ENCODE measurements around the gene MSI1.
A peak's percentile ranks its signal among the peaks of the same experiment; 100 is the strongest.

The MSI1 gene

DNA sequence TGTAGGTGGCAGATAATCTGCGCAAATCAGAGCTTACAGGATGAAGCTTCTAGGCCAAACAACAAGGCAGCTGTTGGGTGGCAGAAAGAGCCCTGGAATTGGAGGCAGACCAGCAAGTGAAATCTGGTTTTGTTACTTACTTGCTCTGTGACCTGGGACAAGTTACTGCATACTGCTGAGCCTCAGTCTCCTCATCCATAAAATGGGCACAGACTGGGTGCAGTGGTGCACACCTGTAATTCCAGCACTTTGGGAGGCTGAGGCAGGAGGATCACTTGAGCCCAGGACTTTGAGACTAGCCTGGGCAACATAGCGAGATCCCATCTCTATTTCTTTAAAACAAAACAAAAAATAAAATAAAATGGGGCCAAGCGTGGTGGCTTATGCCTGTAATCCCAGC lies 37.6 kb upstream of the MSI1 start:
- ATAC-seq (ENCODE audit: insufficient read depth, low read depth) (no peak), DNase-seq (no peak)
- Histone ChIP-seq H3K27me3 (ENCODE audit: insufficient read depth, low read length, poor library complexity) (no peaks in the 10 kb centered on the region), H3K36me3 (ENCODE audit: insufficient read depth, low read length) (no peaks in the 10 kb centered on the region), H3K79me2 (ENCODE audit: insufficient read depth, low read length) (no peaks in the 10 kb centered on the region), H2AFZ (ENCODE audit: low read depth, low read length) (no peak overlapping the region), H3K4me3 (ENCODE audit: low read depth in 1 of 2, low read length in 2 of 2) (no peak overlapping the region), H3K9me3 (ENCODE audit: insufficient read depth, low read length, severe bottlenecking) (no peaks in the 10 kb centered on the region), H3K27ac (ENCODE audit: low read length) (no peak overlapping the region), H3K9ac (ENCODE audit: low read depth, low read length) (no peak overlapping the region), H3K4me1 (ENCODE audit: insufficient read depth, low read length) (no peaks in the 10 kb centered on the region), H3K4me2 (ENCODE audit: insufficient read depth, low read length) (no peak overlapping the region), H4K20me1 (ENCODE audit: insufficient read depth, low read length) (no peaks in the 10 kb centered on the region)
- TF ChIP-seq, protein P1, sequence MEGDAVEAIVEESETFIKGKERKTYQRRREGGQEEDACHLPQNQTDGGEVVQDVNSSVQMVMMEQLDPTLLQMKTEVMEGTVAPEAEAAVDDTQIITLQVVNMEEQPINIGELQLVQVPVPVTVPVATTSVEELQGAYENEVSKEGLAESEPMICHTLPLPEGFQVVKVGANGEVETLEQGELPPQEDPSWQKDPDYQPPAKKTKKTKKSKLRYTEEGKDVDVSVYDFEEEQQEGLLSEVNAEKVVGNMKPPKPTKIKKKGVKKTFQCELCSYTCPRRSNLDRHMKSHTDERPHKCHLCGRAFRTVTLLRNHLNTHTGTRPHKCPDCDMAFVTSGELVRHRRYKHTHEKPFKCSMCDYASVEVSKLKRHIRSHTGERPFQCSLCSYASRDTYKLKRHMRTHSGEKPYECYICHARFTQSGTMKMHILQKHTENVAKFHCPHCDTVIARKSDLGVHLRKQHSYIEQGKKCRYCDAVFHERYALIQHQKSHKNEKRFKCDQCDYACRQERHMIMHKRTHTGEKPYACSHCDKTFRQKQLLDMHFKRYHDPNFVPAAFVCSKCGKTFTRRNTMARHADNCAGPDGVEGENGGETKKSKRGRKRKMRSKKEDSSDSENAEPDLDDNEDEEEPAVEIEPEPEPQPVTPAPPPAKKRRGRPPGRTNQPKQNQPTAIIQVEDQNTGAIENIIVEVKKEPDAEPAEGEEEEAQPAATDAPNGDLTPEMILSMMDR (IDR thresholded peaks at IDR 0.05; ENCODE audit: borderline replicate concordance, extremely low read depth, low read length, poor library complexity, severe bottlenecking) = no peak
- no peak for TF ChIP-seq EZH2 (IDR thresholded peaks at IDR 0.05; ENCODE audit: borderline replicate concordance, low read depth, low read length, severe bottlenecking)

GRCh38 chr12:120406069-120406468 lies 37.1 kb upstream of the MSI1 start:
- Histone ChIP-seq H3K9ac (ENCODE audit: low read depth, low read length) (no peak overlapping the region), H3K79me2 (ENCODE audit: insufficient read depth, low read length) (no peaks in the 10 kb centered on the region), H3K36me3 (ENCODE audit: insufficient read depth, low read length) (no peaks in the 10 kb centered on the region), H4K20me1 (ENCODE audit: insufficient read depth, low read length) (no peaks in the 10 kb centered on the region), H3K4me3 (ENCODE audit: low read depth in 1 of 2, low read length in 2 of 2) (no peak overlapping the region), H3K27ac (ENCODE audit: low read length) (no peak overlapping the region), H3K27me3 (ENCODE audit: insufficient read depth, low read length, poor library complexity) (no peaks in the 10 kb centered on the region), H2AFZ (ENCODE audit: low read depth, low read length) (no peak overlapping the region), H3K9me3 (ENCODE audit: insufficient read depth, low read length, severe bottlenecking) (no peaks in the 10 kb centered on the region), H3K4me2 (ENCODE audit: insufficient read depth, low read length) (no peak overlapping the region), H3K4me1 (ENCODE audit: insufficient read depth, low read length) (no peaks in the 10 kb centered on the region)
- TF ChIP-seq, protein P1 (IDR thresholded peaks at IDR 0.05; ENCODE audit: borderline replicate concordance, extremely low read depth, low read length, poor library complexity, severe bottlenecking) = no peak
- no peak for TF ChIP-seq EZH2 (IDR thresholded peaks at IDR 0.05; ENCODE audit: borderline replicate concordance, low read depth, low read length, severe bottlenecking)
- ATAC-seq (ENCODE audit: insufficient read depth, low read depth) (no peak), DNase-seq (no peak)

DNA sequence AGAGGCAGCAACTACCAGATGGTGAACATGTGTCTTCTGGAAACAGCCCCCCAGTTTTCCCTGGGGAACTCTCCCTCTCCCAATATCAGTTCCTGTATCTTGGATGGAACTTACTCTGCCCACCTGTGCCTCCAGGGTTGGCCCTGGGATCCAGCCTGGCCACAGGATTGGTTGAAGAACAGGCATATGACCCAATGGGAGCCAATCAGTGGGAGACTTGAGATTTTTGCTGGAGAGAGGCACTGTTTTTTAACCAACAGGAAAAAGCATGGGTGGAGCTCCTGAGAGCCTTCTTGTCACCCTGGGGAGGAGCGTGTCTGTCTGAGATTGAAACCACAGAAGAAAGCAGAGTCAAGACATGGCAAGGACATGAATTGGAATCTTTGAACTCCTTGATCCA lies 35.3 kb upstream of the MSI1 start:
- no peaks in the 10 kb centered on the region for H3K4me1 ChIP-seq (ENCODE audit: insufficient read depth, low read length)
- no peak overlapping the region for H3K4me2 ChIP-seq (ENCODE audit: insufficient read depth, low read length)
- H3K79me2 ChIP-seq (ENCODE audit: insufficient read depth, low read length) = no peaks in the 10 kb centered on the region
- TF ChIP-seq, protein P1 (IDR thresholded peaks at IDR 0.05; ENCODE audit: borderline replicate concordance, extremely low read depth, low read length, poor library complexity, severe bottlenecking) = no peak
- TF ChIP-seq EZH2 (IDR thresholded peaks at IDR 0.05; ENCODE audit: borderline replicate concordance, low read depth, low read length, severe bottlenecking) = no peak
- no peaks in the 10 kb centered on the region for H4K20me1 ChIP-seq (ENCODE audit: insufficient read depth, low read length)
- H3K9ac ChIP-seq (ENCODE audit: low read depth, low read length) = no peak overlapping the region
- H3K36me3 ChIP-seq (ENCODE audit: insufficient read depth, low read length) = no peaks in the 10 kb centered on the region
- peak; percentile 6 for DNase-seq
- H3K4me3 ChIP-seq (ENCODE audit: low read depth in 1 of 2, low read length in 2 of 2) = no peak overlapping the region
- H3K9me3 ChIP-seq (ENCODE audit: insufficient read depth, low read length, severe bottlenecking) = no peaks in the 10 kb centered on the region
- no peak overlapping the region for H2AFZ ChIP-seq (ENCODE audit: low read depth, low read length)
- peak; percentile 37; the same call in 1 of the 3 replicates for ATAC-seq (ENCODE audit: insufficient read depth, low read depth)
- H3K27me3 ChIP-seq (ENCODE audit: insufficient read depth, low read length, poor library complexity) = no peaks in the 10 kb centered on the region
- H3K27ac ChIP-seq (ENCODE audit: low read length) = no peak overlapping the region

GRCh38 chr12:120403869-120404268 lies 34.9 kb upstream of the MSI1 start:
- H3K9ac ChIP-seq (ENCODE audit: low read depth, low read length) = no peak overlapping the region
- ATAC-seq (ENCODE audit: insufficient read depth, low read depth) (no peak), DNase-seq (no peak)
- H3K4me3 ChIP-seq (ENCODE audit: low read depth in 1 of 2, low read length in 2 of 2) = no peak overlapping the region
- no peaks in the 10 kb centered on the region for H3K36me3 ChIP-seq (ENCODE audit: insufficient read depth, low read length)
- H4K20me1 ChIP-seq (ENCODE audit: insufficient read depth, low read length) = no peaks in the 10 kb centered on the region
- no peaks in the 10 kb centered on the region for H3K4me1 ChIP-seq (ENCODE audit: insufficient read depth, low read length)
- TF ChIP-seq, protein P1 (IDR thresholded peaks at IDR 0.05; ENCODE audit: borderline replicate concordance, extremely low read depth, low read length, poor library complexity, severe bottlenecking) = no peak
- TF ChIP-seq EZH2 (IDR thresholded peaks at IDR 0.05; ENCODE audit: borderline replicate concordance, low read depth, low read length, severe bottlenecking) = no peak
- H3K9me3 ChIP-seq (ENCODE audit: insufficient read depth, low read length, severe bottlenecking) = no peaks in the 10 kb centered on the region
- H2AFZ ChIP-seq (ENCODE audit: low read depth, low read length) = no peak overlapping the region
- H3K27ac ChIP-seq (ENCODE audit: low read length) = no peak overlapping the region
- no peak overlapping the region for H3K4me2 ChIP-seq (ENCODE audit: insufficient read depth, low read length)
- no peaks in the 10 kb centered on the region for H3K27me3 ChIP-seq (ENCODE audit: insufficient read depth, low read length, poor library complexity)
- H3K79me2 ChIP-seq (ENCODE audit: insufficient read depth, low read length) = no peaks in the 10 kb centered on the region

Measured in DND-41 (cell line).